22Rv1 (cell line): Measurements from ENCODE around the gene VIP.

Source experiments
- CTCF ChIP-seq: fragments of 450-650 bp; IDR thresholded peaks from 2 replicates; pipeline ENCODE4 v1.5.1; 2017; ENCODE audit warnings: mild to moderate bottlenecking
- ZFX ChIP-seq: fragments of 450-650 bp; IDR thresholded peaks from 2 replicates; pipeline ENCODE4 v1.6.1; 2017; ENCODE audit warnings: antibody characterized with exemption, borderline replicate concordance

- TF ChIP-seq CTCF (no peak), ZFX (no peak)
Observed at GRCh38 chr6:152771061-152771687, 20.6 kb downstream of the VIP start.
